Body of pancreas (tissue), 4 donors: ENCODE data around the gene WSB1.

ENCODE experiments used
- CTCF ChIP-seq, 7 experiments: fragments of 450-650 bp in 4 of 7; fragments of 200-600 bp in 3 of 7; sonication (generic) in 3 of 7; IDR thresholded peaks; one replicate each; pipeline ENCODE4 v1.5.1; 2016 to 2019; ENCODE audit warnings: antibody characterized with exemption in 7 of 7
- POLR2A ChIP-seq, 3 donors: fragments of 450-650 bp; IDR thresholded peaks; one replicate each; pipeline ENCODE4 v1.6.1; 2016; ENCODE audit warnings: antibody characterized with exemption in 3 of 3, mild to moderate bottlenecking in 2 of 3

- TF ChIP-seq POLR2A (IDR thresholded peaks at IDR 0.05): no peak
- TF ChIP-seq CTCF (IDR thresholded peaks at IDR 0.05): no peak
Measured at GRCh38 chr17:27259356-27259755, 34.6 kb upstream of the WSB1 start.
